NCI-H2081 treated with DMSO at 0.1 percent for 48 hours (cell line): ENCODE measurements around the gene IL4I1.

ENCODE experiments used
- DNase-seq: peaks from one replicate; lab custom pipeline; 2025; lab: John Stamatoyannopoulos, UW

IL4I1 gene

GRCh38 chr19:49850221-49850486 lies 46.5 kb downstream of the IL4I1 start:
- no peak for DNase-seq

- DNase-seq: no peak
These were observed 47.1 kb downstream of the IL4I1 start for GRCh38 chr19:49849433-49850220.

- DNase-seq: no peak
These were observed 47.7 kb downstream of the IL4I1 start for GRCh38 chr19:49848938-49849337.

- DNase-seq: no peak
These were observed 48.7 kb downstream of the IL4I1 start for GRCh38 chr19:49847731-49848696.

- DNase-seq: no peak
These were observed 50.3 kb downstream of the IL4I1 start for GRCh38 chr19:49846408-49846807.

GRCh38 chr19:49845414-49845813 lies 51.3 kb downstream of the IL4I1 start:
- DNase-seq: no peak

- no peak for DNase-seq
These were observed 52.3 kb downstream of the IL4I1 start for GRCh38 chr19:49844138-49845095.

- DNase-seq: no peak
These were observed 53.4 kb downstream of the IL4I1 start for GRCh38 chr19:49843265-49843664.

- no peak for DNase-seq
These were observed 55.9 kb downstream of the IL4I1 start for GRCh38 chr19:49840736-49841249.

GRCh38 chr19:49840321-49840720 lies 56.4 kb downstream of the IL4I1 start:
- no peak for DNase-seq

- DNase-seq: no peak
These were observed 57.0 kb downstream of the IL4I1 start for GRCh38 chr19:49839713-49840112.
